Measurements from ENCODE around the gene AGBL5. TPM values are rescaled to one million over a fixed set of nuclear protein-coding genes. Genes with fewer than 3 reads are reported as not detected.

The AGBL5 gene
- total and polyA plus RNA-seq, 8 donors = 7.8 to 29.0 (median 12.2) TPM

DNA sequence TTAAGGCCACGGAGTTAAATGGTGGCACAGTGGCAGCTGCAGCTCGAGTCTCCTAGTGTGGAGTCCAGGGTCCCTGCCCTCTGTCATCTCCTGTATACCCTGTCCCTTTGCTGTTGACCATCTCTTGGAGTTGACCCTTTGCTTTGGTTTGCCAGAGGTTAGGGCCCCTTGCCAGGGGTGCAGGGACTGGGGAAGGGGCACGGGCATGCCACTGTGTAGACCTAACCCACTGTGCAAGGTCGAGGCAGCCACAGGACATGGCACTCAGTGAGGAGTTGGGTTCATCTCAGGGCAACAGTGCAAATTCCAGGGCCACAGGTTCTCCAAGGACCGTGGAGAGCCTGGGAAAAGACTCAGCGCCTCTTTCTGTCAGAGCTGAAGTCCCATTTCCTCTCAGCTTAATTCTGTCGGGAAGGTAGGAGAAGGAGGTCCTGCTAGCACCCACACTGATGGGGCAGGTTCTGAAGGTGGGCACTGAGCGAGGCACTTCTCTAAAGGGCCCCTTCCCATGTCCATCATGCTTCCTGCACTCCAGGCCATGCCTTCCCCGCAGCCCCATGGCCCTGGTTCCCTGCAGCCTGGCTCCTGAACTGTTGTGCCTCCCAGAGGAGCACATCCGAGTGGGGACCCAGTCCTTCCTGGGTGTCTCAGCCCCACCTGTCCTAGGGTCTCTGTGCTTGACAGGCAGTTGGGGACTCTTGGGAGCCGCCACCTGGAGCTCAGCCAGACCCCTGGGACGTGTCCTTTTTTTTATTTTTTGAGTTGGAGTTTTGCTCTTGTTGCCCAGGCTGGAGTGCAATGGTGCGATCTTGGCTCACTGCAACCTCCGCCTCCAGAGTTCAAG is 37.9 kb downstream of the AGBL5 start:
- WGBS, 5 donors = 88 to 93% (median 91%) methylated on average over 11 to 14 of the region's 14 CpGs
- no peak overlapping the region for H3K27ac ChIP-seq
- no peak overlapping the region for H3K4me3 ChIP-seq
- TF ChIP-seq, protein P1, sequence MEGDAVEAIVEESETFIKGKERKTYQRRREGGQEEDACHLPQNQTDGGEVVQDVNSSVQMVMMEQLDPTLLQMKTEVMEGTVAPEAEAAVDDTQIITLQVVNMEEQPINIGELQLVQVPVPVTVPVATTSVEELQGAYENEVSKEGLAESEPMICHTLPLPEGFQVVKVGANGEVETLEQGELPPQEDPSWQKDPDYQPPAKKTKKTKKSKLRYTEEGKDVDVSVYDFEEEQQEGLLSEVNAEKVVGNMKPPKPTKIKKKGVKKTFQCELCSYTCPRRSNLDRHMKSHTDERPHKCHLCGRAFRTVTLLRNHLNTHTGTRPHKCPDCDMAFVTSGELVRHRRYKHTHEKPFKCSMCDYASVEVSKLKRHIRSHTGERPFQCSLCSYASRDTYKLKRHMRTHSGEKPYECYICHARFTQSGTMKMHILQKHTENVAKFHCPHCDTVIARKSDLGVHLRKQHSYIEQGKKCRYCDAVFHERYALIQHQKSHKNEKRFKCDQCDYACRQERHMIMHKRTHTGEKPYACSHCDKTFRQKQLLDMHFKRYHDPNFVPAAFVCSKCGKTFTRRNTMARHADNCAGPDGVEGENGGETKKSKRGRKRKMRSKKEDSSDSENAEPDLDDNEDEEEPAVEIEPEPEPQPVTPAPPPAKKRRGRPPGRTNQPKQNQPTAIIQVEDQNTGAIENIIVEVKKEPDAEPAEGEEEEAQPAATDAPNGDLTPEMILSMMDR (IDR thresholded peaks at IDR 0.05) = no peak
- TF ChIP-seq POLR2AphosphoS5 (IDR thresholded peaks at IDR 0.05) (no peak), POLR2A (IDR thresholded peaks at IDR 0.05) (no peak), EP300 (IDR thresholded peaks at IDR 0.05) (no peak)
- peaks cover 0 to 12% (median 0%) of the 10 kb centered on the region in 4 donors for H3K36me3 ChIP-seq
- no peaks in the 10 kb centered on the region for H3K27me3 ChIP-seq
- no peaks in the 10 kb centered on the region for H3K9me3 ChIP-seq
- DNase-seq = no peak
- intact Hi-C loops (cut with DNase I; ENCODE audit: low total_unique reads) = loop anchor here (10.0 kb wide), 1 partner anchor 55 kb away; the partner anchor contains the start of gene TMEM214
- H3K4me1 ChIP-seq = peaks cover 21 to 51% (median 29%) of the 10 kb centered on the region in 4 donors

DNA sequence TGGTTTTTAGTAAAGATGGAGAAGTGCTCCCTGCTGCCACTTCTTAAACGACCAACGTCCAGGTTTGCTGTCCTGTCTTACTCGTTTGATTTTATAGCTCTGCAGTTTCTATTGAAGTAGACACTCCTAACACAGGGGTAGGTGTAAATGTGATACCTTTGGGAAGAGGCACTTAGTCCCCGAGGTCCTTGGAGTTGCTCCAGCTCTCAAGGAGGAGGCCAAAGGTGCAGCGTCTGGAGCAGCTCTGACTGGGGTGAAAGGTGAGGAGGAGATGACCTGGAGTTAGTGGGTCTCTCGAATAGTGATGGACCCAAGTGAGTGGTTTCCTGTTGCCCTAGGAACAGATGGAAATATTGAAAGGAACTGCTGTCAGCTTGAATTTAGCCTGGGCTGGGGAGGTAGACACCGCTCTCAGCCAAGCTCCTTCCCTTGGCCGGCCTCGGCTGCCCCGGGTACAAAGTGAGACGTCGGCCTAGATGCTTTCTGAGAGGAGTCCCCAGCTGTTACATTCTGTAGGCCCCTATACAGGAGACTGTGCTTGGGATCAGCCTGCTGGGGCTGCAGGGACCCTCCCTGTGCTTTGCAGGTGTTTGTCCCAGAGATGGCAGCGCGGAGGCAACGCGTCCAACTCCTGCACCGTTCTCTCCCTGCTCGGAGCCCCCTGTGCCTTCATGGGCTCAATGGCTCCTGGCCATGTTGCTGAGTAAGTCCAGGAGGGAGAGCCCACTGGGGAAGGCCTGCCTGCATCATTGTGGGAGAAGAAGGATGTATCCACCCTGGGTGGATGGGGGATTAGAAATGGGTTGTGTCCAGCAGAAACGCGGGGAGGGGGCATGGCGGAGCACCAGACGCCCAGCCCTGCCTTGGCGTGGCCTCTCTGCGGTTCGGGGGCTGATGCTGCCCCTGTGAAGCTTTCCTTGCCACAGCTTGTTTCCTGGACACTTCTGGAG is 40.6 kb downstream of the AGBL5 start:
- 73 to 85% (median 80%) methylated on average over 12 to 25 of the region's 25 CpGs for WGBS, 5 donors
- H3K4me1 ChIP-seq = peaks cover 5 to 41% (median 23%) of the 10 kb centered on the region in 4 donors
- H3K4me3 ChIP-seq = no peak overlapping the region
- no peaks in the 10 kb centered on the region for H3K9me3 ChIP-seq
- peaks cover 0 to 18% (median 0%) of the 10 kb centered on the region in 4 donors for H3K36me3 ChIP-seq
- no peaks in the 10 kb centered on the region for H3K27me3 ChIP-seq
- intact Hi-C loops (cut with DNase I; ENCODE audit: low total_unique reads) = no loop called here
- H3K27ac ChIP-seq = no peak overlapping the region
- no peak for TF ChIP-seq EP300 (IDR thresholded peaks at IDR 0.05)
- TF ChIP-seq, protein P1 (IDR thresholded peaks at IDR 0.05) = no peak
- TF ChIP-seq POLR2A (IDR thresholded peaks at IDR 0.05) = no peak
- no peak for TF ChIP-seq POLR2AphosphoS5 (IDR thresholded peaks at IDR 0.05)
- no peak for DNase-seq

DNA sequence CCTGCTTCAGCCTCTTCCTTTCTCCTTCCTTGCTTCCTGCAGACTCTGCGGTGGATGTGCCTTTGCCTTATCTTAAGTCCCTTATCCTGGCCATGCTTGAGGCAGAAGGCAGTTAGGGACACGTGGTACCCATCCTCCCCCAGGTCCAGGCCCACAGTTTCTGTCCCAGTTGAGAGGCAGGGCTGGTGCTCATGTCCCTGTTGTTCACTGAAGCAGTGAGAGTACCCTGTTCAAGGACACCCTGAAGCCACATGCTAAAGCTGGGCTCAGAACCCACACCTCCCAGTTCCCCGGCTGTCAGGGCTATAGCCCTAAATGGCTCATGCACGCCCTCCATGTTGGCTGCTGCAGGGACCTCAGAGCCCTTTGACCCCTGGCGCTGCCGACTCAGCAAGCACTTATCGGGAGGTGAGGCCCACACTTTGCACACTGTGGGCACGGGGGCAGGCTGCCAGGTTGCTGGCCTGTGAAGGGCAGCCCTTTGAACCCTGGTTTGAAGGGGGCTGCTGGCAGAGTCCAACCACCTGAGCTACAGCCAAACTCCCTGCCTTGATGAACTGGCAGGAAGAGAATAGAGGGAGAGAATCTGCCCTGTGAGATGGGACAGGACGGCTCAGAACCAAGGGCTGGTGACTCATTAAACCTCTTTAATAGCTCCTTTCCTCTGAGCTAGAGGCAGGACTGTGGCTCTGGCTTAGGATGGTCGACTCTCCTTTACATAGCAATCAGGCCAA is 41.4 kb downstream of the AGBL5 start:
- 35 to 55% (median 51%) methylated on average over 9 to 10 of the region's 10 CpGs for WGBS, 5 donors
- Histone ChIP-seq H3K4me1 (peaks cover 0 to 32% (median 16%) of the 10 kb centered on the region in 4 donors), H3K9me3 (no peaks in the 10 kb centered on the region), H3K27me3 (no peaks in the 10 kb centered on the region), H3K4me3 (no peak overlapping the region), H3K36me3 (peaks cover 0 to 18% (median 0%) of the 10 kb centered on the region in 4 donors), H3K27ac (no peak overlapping the region)
- DNase-seq = no peak
- intact Hi-C loops (cut with DNase I; ENCODE audit: low total_unique reads) = no loop called here
- TF ChIP-seq POLR2AphosphoS5 (IDR thresholded peaks at IDR 0.05) (no peak), POLR2A (IDR thresholded peaks at IDR 0.05) (no peak), EP300 (IDR thresholded peaks at IDR 0.05) (no peak)
- TF ChIP-seq, protein P1 (IDR thresholded peaks at IDR 0.05) = no peak

Measured in stomach (tissue), 9 donors.